Common myeloid progenitor, CD34-positive (primary cell): Measurements from ENCODE around the gene MAGEA9.

Experiments
- CTCF ChIA-PET: fragments of 350-600 bp; sonication (Branson Sonifier 250); formaldehyde crosslinking; loops from one replicate; lab custom pipeline; 2021; ENCODE audit warnings: antibody characterized with exemption; lab: Charles Lee
- POLR2A ChIA-PET: fragments of 350-600 bp; sonication (Branson Sonifier 250); formaldehyde crosslinking; loops from one replicate; lab custom pipeline; 2021; ENCODE audit warnings: antibody characterized with exemption; lab: Charles Lee
- DNase-seq, 3 donors: peaks; one replicate each; pipeline versions ENCODE4 v3.0.0 to v3.0.0-alpha.2; 2013
- H3K27ac ChIP-seq, 2 experiments: 1 replicate in 1 of 2; 2 replicates in 1 of 2; pipeline ENCODE4 v1.7.0; 2013; ENCODE audit warnings: inconsistent platforms in 2 of 2, low read length in 2 of 2, mild to moderate bottlenecking in 2 of 2, low read depth in 1 of 2, moderate library complexity in 1 of 2; ENCODE audit not compliant: severe bottlenecking in 2 of 2, insufficient read depth in 1 of 2, poor library complexity in 1 of 2
- H3K27me3 ChIP-seq, 5 experiments: replicated peaks in 2 of 5; 1 replicate in 3 of 5; 2 replicates in 2 of 5; pipeline versions ENCODE4 v1.6.1 to v1.7.0; 2013; ENCODE audit warnings: low read length in 4 of 5, mild to moderate bottlenecking in 2 of 5, moderate library complexity in 2 of 5, inconsistent platforms in 1 of 5; ENCODE audit not compliant: insufficient read depth in 5 of 5, control insufficient read depth in 4 of 5
- H3K36me3 ChIP-seq, 4 experiments: 1 replicate in 2 of 4; 2 replicates in 2 of 4; pipeline versions ENCODE4 v1.6.1 to v1.7.0; 2013; ENCODE audit warnings: low read length in 3 of 4, control low read depth in 1 of 4, mild to moderate bottlenecking in 1 of 4; ENCODE audit not compliant: control insufficient read depth in 4 of 4, insufficient read depth in 4 of 4
- H3K4me1 ChIP-seq, 4 experiments: 1 replicate in 3 of 4; 2 replicates in 1 of 4; pipeline versions ENCODE4 v1.6.1 to v1.7.1; 2013; ENCODE audit warnings: low read length in 3 of 4, mild to moderate bottlenecking in 3 of 4, control low read depth in 1 of 4, inconsistent platforms in 1 of 4, moderate library complexity in 1 of 4; ENCODE audit not compliant: control insufficient read depth in 4 of 4, insufficient read depth in 4 of 4; ENCODE audit errors: control extremely low read depth in 1 of 4
- H3K4me3 ChIP-seq, 7 experiments: 1 replicate in 4 of 7; 2 replicates in 3 of 7; pipeline versions ENCODE4 v1.5.1 to v1.7.0; 2013; ENCODE audit warnings: mild to moderate bottlenecking in 7 of 7, low read length in 6 of 7, moderate library complexity in 6 of 7, inconsistent platforms in 2 of 7, low read depth in 2 of 7, control low read depth in 1 of 7; ENCODE audit not compliant: insufficient read depth in 4 of 7, control insufficient read depth in 1 of 7; ENCODE audit errors: extremely low read depth in 1 of 7
- H3K9me3 ChIP-seq, 5 experiments: 1 replicate in 4 of 5; 2 replicates in 1 of 5; pipeline versions ENCODE4 v1.6.1 to v1.7.1; 2013; ENCODE audit warnings: low read length in 4 of 5, mild to moderate bottlenecking in 2 of 5, inconsistent platforms in 1 of 5, low read depth in 1 of 5, moderate library complexity in 1 of 5; ENCODE audit not compliant: control insufficient read depth in 4 of 5, insufficient read depth in 2 of 5; ENCODE audit errors: control extremely low read depth in 1 of 5
- WGBS: methylation state at CpG from one replicate; pipeline ENCODE4 v1.1.5; 2013; ENCODE audit not compliant: insufficient coverage; 5-methylcytosine and 5-hydroxymethylcytosine counted together

Gene MAGEA9

GRCh38 chrX:149818652-149819051, 36.9 kb downstream of the MAGEA9 start:
- no peak overlapping the region for H3K27ac ChIP-seq
- POLR2A ChIA-PET: no interaction called here
- H3K4me3 ChIP-seq: no peak overlapping the region
- no peak for DNase-seq
- peaks cover 0 to 4% (median 0%) of the 10 kb centered on the region in 5 experiments for H3K27me3 ChIP-seq
- WGBS: 67% methylated on average over 1 of the region's 1 CpG
- CTCF ChIA-PET: no interaction called here
- no peaks in the 10 kb centered on the region for H3K36me3 ChIP-seq
- no peaks in the 10 kb centered on the region for H3K9me3 ChIP-seq
- H3K4me1 ChIP-seq: no peaks in the 10 kb centered on the region

GRCh38 chrX:149819371-149819770, 37.6 kb downstream of the MAGEA9 start:
- POLR2A ChIA-PET: no interaction called here
- CTCF ChIA-PET: no interaction called here
- no peak overlapping the region for H3K27ac ChIP-seq

GRCh38 chrX:149825424-149825823, 43.7 kb downstream of the MAGEA9 start:
- no peak overlapping the region for H3K27ac ChIP-seq
- no peaks in the 10 kb centered on the region for H3K9me3 ChIP-seq
- no peaks in the 10 kb centered on the region for H3K27me3 ChIP-seq
- POLR2A ChIA-PET: no interaction called here
- WGBS: 0% methylated on average over 3 of the region's 3 CpGs
- peak; percentile 35 to 62 (median 60) for DNase-seq
- H3K36me3 ChIP-seq: no peaks in the 10 kb centered on the region
- no peak overlapping the region for H3K4me3 ChIP-seq
- H3K4me1 ChIP-seq: peaks cover 0 to 4% (median 0%) of the 10 kb centered on the region in 4 experiments
- CTCF ChIA-PET: no interaction called here

More at GRCh38 chrX:149819371-149819770, 37.6 kb downstream of the MAGEA9 start:
- no peaks in the 10 kb centered on the region for H3K36me3 ChIP-seq
- DNase-seq: no peak
- peaks cover 0 to 4% (median 0%) of the 10 kb centered on the region in 5 experiments for H3K27me3 ChIP-seq
- H3K4me1 ChIP-seq: no peaks in the 10 kb centered on the region
- H3K9me3 ChIP-seq: no peaks in the 10 kb centered on the region
- H3K4me3 ChIP-seq: no peak overlapping the region
- 88% methylated on average over 1 of the region's 2 CpGs for WGBS

GRCh38 chrX:149827254-149827653, 45.5 kb downstream of the MAGEA9 start:
- Histone ChIP-seq H3K9me3 (no peaks in the 10 kb centered on the region), H3K4me3 (no peak overlapping the region), H3K27ac (no peak overlapping the region), H3K27me3 (no peaks in the 10 kb centered on the region), H3K36me3 (no peaks in the 10 kb centered on the region), H3K4me1 (peaks cover 0 to 4% (median 0%) of the 10 kb centered on the region in 4 experiments)
- ChIA-PET POLR2A (no interaction called here), CTCF (no interaction called here)
- WGBS: 100% methylated on average over 1 of the region's 1 CpG
- peak in 1 of 3 donors; percentile 6 for DNase-seq

GRCh38 chrX:149829751-149830191, 48.0 kb downstream of the MAGEA9 start:
- peaks cover 0 to 4% (median 0%) of the 10 kb centered on the region in 4 experiments for H3K4me1 ChIP-seq
- CTCF ChIA-PET: no interaction called here
- H3K27ac ChIP-seq: peak overlapping the region in 1 of 2 experiments; percentile 34
- POLR2A ChIA-PET: no interaction called here
- H3K9me3 ChIP-seq: no peaks in the 10 kb centered on the region
- DNase-seq: peak in 2 of 3 donors; percentile 53 to 65
- peak overlapping the region in 5 of 7 experiments; percentile 15 to 67 (median 51) for H3K4me3 ChIP-seq
- H3K27me3 ChIP-seq: no peaks in the 10 kb centered on the region
- H3K36me3 ChIP-seq: no peaks in the 10 kb centered on the region
- no CpG with 5 or more reads among the region's 3 CpGs for WGBS

GRCh38 chrX:149830192-149830873, 48.6 kb downstream of the MAGEA9 start:
- Histone ChIP-seq H3K27ac (peak overlapping the region in 1 of 2 experiments; percentile 34), H3K36me3 (no peaks in the 10 kb centered on the region), H3K4me1 (peaks cover 0 to 4% (median 0%) of the 10 kb centered on the region in 4 experiments), H3K9me3 (no peaks in the 10 kb centered on the region), H3K4me3 (peak overlapping the region in 6 of 7 experiments; percentile 15 to 67 (median 43)), H3K27me3 (no peaks in the 10 kb centered on the region)
- CTCF ChIA-PET: no interaction called here
- POLR2A ChIA-PET: no interaction called here
- 23% methylated on average over 16 of the region's 18 CpGs for WGBS
- DNase-seq: peak; percentile 16 to 69 (median 52)

- Histone ChIP-seq H3K36me3 (no peaks in the 10 kb centered on the region), H3K9me3 (no peaks in the 10 kb centered on the region), H3K27me3 (no peaks in the 10 kb centered on the region), H3K4me1 (peaks cover 0 to 4% (median 0%) of the 10 kb centered on the region in 4 experiments), H3K27ac (no peak overlapping the region), H3K4me3 (no peak overlapping the region)
- ChIA-PET CTCF (no interaction called here), POLR2A (no interaction called here)
- DNase-seq: peak in 1 of 3 donors; percentile 9
- WGBS: 33% methylated on average over 1 of the region's 2 CpGs
These were observed 49.7 kb downstream of the MAGEA9 start for GRCh38 chrX:149831473-149831872.
